Activated CD8-positive, alpha-beta memory T cell treated with anti-CD3 and anti-CD28 coated beads, Interleukin-2, amount 50 U/mL, for 1 hour (primary cell): ENCODE measurements around the gene MRGPRD.

Experiments
- DNase-seq: peaks from one replicate; pipeline ENCODE4 v3.0.0-alpha.2; 2020; ENCODE audit errors: extremely low read depth

MRGPRD gene

DNA sequence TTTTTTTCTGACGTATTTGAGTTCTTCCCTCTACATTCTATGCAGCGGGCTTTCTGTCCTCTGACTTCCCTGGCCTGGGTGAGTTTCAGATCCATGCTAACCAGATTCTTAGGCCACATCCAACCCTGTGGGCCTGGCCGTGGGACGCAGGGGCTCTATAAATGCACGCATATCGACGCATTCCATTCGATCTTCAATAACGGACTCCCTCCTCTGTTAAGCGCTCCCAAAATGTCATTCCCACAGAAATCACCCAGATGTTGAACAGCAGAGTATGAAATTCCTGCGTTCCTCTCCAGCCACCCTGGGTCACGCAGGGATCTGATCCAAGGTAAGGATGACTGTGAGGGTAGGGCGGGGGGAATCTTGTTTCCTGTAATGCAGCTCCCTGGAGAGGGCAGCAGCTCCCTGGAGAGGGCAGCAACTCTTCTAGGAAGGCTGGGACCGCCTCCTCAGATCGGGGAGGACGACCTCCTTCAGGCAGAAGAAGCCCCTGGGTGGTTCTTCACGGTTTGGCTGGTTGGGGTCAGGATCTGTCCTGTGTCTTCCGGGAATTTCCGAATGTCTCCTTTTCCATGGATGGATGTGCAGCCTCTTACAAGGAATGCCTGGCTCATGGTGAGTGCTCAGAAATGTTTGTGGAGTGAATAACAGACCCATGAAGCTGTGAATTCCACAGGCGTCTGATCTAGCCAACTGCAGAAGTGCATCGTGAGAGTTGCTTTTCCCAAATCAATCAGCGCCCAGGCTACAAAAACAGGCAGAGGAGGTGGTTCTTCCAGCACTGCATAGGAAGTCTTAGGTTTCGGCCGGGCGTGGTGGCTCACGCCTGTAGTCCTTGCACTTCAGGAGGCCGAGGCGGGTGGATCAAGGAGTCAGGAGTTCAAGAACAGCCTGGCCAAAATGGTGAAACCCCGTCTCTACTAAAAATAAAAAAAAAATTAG lies 12.2 kb downstream of the MRGPRD start:
- no peak for DNase-seq

- DNase-seq, result no peak
These were observed 13.6 kb downstream of the MRGPRD start for GRCh38 chr11:68966894-68967780.

- DNase-seq, result no peak
These were observed 14.6 kb downstream of the MRGPRD start for GRCh38 chr11:68965901-68966853.

DNA sequence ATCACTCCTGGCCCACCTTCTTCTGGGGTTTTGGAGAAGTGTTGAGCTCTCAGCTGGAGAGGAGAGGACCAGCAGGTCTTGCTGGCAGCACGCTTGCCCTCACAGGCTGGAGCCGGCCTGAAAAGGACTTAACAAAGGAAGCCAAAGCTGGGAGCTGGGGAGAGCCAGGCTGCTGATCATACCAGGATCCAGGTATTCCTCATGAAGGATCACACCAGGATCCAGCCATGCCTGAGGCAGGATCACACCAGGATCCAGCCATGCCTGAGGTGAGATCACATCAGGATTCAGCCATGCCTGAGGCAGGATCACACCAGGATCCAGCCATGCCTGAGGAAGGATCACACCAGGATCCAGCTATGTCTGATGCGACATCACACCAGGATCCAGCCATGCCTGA lies 17.0 kb downstream of the MRGPRD start:
- DNase-seq, result no peak

DNA sequence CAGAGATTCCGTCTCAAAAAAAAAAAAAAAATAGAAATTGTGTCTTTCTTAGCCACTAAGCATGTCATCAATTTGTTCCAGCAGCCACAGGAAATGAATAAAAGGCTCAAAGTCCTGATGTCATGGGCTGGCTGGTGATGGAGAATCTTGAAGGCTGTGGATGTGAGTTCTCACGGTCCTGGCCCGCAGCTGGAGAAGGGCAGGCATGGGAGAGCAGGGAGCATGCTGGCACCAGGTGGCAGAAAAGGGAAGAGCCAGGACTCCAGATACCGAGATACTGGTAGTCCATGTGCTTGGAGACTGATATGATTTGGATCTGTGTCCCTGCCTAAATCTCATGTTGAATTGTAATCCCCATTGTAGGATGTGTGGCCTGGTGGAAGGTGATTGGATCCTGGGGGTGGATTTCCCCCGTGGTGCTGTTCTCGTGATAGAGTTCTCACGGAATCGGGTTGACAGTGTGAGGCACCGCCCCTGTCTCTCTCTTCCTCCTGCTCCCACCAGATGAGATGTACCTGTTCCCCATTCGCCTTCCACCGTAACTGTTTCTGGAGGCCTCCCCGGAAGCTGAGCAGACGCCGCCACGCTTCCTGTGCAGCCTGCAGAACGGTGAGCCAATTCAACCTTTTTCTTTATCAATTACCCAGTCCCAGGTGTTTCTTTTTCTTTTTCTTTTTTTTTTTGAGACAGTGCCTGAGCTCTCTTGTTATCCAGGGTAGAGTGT lies 18.1 kb downstream of the MRGPRD start:
- DNase-seq, result no peak

DNA sequence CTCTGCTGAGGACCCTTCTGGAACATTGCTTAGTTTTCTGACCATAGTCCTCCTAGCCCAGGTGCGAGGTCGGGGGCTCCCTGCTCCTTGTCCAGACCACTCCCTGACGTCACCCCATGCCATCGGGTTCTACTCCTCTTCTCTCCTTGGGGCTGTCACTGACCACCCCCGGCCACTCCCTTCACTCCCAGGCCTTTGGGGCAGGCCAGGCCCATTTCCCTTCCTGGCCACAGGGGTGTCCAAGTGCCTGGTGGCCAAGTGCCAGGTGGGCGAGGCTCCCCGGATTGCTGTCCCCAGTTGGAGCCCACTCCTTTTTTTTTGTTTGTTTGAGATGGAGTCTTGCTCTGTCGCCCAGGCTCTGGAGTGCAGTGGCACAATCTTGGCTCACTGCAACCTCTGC lies 19.5 kb downstream of the MRGPRD start:
- no peak for DNase-seq

- DNase-seq, result no peak
These were observed 20.3 kb downstream of the MRGPRD start for GRCh38 chr11:68960294-68961071.

DNA sequence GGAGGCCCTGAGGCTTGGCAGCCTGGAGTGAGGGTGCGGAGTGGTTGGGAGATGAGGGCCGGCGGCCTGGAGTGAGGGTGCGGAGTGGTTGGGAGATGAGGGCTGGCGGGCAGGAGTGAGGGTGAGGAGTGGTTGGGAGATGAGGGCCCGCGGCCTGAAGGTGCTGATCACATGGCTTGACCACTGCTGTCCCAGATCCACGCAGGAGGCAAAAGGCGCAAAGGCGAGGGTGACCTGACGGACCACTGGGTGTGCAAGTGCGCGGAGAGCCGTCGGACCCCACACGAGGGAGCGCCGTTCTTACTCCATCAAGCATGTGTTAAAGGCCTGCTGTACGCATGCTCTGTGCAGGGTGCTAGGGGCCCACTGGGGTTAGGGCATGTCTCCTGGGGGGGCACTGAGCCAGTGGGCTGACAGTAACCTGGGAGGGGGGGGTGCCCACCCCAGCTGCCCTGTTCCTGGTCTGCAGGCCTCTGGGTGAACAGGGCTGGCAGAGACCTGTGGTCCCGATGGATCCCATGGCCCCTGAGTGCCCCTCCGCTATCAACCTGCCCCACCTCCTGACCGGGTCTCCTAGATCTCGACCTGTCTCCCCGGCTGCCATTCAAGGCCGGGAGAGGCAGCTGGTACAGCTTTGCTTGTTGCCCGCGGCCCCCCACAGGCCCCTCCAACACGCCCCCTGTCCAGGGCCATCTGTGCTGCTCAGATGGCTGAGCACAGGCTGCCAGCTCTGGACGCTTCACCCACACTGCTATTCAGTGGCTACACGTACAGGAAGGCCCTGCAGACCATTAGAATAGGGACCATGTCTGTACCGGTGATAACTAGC lies 21.1 kb downstream of the MRGPRD start:
- no peak for DNase-seq

DNA sequence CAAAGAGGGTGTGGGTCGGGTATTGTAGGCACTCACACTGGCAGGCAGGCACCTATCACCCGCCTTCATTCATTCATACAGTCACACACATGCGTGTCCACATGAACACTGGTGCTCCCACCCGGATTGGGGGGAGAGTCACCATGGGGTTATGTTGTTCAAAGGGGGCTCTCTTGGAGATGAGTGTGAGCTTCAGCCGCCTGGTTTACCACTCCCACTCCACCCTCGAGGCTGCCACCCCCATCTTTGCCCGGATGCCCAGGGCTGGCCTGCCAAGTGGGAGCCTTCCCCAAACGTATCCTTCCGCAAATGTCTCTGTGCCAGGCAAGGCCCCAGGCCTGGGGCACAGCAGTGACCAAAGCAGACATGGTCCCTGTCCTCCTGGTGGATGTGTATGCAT lies 22.6 kb downstream of the MRGPRD start:
- DNase-seq, result no peak

- DNase-seq, result no peak
These were observed 24.1 kb downstream of the MRGPRD start for GRCh38 chr11:68956547-68957254.

DNA sequence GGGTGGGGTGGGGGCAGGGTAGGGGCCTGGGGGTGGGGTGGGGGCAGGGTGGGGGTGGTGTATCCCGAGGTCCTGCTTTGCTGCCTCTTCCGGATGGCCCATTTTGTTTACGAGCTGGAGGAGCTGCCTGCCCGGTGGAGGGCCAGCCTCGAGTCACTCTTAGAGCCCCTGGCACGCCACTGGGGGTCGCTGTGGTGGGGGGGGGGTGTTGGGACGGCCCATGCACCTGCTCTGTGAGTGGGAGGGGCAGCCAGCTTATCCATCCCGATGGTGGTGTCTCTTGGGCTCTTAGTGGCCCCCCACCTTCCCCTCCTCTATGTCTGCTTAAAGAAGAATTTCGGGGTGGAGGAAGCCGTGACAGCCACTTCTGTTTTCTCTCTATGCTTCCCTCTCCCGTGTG lies 24.6 kb downstream of the MRGPRD start:
- no peak for DNase-seq

DNA sequence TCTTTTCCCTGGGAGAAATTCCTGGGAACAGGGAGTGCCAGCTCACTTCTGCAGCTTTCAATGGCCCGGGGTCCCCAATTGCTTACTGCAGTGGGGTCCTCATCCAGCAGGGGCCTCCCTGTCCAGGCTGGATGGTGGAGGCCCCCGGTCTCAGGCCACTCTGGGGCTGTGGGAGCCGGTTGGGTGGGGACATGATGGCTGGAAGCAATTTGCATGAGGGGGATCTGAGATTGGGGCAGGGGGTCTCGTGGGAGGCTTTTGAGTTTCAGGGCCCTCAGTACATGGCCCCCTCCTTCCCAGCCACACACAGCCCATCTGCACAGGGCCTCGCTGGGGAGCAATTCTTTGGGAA lies 25.2 kb downstream of the MRGPRD start:
- no peak for DNase-seq

DNA sequence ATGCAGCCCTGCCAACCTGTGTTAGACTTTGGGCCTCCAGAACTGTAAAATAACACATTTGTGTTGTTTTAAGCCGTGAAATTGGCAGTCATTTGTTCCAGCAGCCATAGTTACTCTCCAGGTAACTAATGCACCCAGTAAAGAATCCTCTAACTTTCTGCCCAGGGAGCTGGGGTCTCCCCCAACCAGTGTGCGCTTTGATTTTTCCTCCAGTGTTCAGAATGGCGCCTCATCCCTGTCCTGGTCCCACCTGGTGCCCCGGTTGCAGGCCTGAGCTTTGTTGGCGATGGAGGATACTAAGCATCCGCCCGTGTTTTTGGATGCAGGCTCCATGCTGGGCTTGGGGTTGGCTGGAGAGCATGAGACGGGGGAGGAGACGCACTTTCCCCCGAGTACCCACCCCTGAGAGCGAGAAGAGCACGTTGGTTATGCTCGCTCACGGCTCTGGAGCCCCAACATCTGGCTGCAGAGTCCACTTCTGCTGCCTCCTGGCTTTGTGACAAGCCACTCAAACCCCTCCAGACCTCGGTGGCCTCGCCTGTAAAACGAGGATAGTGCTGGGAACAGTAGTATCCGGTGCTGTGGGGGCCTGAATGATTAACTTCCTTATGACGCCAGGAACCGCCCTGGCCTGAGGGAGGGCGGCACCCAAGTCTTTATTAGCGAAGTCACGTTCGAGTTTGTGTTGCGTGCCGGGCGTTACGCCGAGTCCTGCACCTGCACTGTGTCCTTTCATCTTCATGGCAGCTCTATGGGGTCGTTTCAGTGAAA lies 25.8 kb downstream of the MRGPRD start:
- no peak for DNase-seq

GRCh38 chr11:68950762-68951161 lies 30.0 kb downstream of the MRGPRD start:
- no peak for DNase-seq

DNA sequence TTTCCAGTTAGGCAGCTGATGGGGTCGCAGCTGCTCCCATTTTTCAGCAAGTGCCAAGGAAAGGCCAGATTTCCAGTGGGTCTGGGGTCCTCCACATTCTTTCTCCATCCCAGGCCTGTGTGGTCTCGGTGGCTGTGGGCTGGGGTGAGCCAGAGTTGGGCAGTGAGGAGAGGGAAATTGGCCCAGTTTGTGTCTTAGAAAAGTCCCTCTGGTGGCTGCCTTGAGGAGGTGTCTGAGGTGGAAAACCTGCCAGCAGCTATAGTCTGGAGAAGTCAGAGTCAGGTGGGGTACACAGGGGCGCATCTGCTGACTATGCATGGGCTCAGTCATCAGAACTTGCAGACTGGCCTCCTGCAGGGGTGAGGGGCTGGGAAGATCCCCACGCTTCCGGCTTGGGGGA lies 30.5 kb downstream of the MRGPRD start:
- no peak for DNase-seq

GRCh38 chr11:68948935-68949334 lies 31.9 kb downstream of the MRGPRD start:
- DNase-seq, result no peak

DNA sequence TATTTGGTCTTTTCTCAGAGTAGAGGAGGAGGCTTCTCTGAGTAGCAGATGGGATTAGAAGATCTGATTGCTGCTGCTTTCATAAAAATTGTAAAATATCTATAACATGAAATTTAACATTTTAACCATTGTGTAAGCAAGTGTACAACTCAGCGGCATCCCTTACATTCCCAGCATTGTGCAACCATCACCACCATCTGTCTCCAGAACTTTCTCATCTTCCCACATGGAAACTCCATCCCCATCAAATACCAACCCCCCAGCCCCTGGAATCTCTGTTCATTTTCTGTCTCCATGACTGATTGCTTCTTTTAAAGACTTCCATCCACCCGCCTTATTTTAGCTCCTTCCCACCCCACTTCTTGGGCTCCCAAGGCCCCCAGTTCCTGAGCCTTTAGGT lies 32.3 kb downstream of the MRGPRD start:
- DNase-seq, result no peak

GRCh38 chr11:68947151-68947550 lies 33.6 kb downstream of the MRGPRD start:
- no peak for DNase-seq
